CD4-positive, alpha-beta T cell treated with Interleukin-6 for 4 hours (primary cell): ENCODE measurements around the gene PNPO.
"Not testable (repeated sequence)": the region's sequence is repeated elsewhere in the genome, so short reads cannot be mapped to it uniquely, and the experiment has no call there.

Experiments used
- DNase-seq: peaks from one replicate; pipeline ENCODE4 v3.0.0-alpha.2; 2020; ENCODE audit warnings: mixed read lengths

Gene PNPO

DNA sequence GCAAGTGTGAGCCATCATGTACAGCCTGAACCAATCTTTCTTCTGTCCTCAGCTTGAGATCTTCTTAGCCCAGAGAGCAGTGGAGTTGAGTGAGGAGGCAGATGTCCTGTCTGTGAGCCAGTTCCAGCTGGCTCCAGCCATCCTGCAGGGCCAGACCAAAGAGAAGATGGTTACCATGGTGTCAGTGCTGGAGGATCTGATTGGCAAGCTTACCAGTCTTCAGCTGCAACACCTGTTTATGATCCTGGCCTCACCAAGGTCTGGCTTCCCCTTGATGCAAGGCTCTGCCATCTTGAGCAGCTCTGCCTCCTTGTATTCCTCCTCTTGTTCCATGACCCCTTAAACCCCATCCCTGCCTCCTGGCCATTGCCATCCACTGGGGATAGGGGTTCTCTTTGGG lies 39.2 kb downstream of the PNPO start:
- DNase-seq = no peak

DNA sequence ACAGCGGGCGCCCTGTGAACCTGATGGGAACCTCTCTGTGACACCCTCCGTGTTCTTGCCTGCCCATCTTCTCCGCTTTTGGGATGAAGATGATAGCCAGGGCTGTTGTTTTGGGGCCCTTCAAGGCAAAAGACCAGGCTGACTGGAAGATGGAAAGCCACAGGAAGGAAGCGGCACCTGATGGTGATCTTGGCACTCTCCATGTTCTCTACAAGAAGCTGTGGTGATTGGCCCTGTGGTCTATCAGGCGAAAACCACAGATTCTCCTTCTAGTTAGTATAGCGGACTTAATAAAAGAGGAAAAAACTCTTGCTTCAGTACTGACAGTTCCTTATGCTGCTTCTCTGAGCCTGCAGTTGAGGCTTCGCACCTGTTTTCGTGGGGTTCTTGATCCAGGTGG lies 40.1 kb downstream of the PNPO start:
- no peak for DNase-seq

GRCh38 chr17:47982091-47982617 lies 40.8 kb downstream of the PNPO start:
- no peak for DNase-seq

DNA sequence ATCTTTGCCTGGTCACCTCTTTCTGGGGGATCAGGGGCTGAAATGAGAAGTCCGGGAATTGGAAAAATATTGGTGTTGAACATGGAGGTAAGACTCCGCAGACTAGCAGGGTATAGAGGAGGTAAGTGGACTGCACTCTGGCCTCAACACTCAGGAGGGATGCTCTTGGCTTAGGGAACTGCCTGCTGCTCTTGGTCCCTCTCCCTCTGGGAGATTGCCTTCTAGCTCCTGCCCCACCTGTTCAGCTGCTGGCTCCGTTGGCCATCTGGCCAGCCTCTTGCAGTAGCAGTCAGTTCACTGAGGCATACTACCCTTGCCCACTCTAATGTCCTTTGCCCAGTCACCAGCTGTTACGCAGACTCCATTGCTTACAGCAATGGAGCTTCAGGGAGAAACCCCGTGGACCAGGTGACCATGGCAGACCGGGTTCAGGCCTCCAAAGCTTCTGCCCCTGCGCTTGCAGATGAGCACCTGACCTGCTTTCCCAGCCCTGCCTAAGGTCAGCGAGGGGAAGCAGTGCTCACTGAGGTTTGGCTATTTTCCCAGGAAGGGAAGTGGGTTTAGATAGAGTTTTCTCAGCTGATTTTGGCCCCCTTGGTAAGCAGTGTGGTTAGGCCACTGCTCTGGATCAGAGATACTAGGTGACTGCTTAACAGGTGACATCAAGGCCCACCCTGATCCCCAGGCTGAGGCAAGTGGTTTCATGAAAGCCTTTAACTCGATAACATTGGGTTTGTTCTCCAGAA lies 41.4 kb downstream of the PNPO start:
- no peak for DNase-seq

DNA sequence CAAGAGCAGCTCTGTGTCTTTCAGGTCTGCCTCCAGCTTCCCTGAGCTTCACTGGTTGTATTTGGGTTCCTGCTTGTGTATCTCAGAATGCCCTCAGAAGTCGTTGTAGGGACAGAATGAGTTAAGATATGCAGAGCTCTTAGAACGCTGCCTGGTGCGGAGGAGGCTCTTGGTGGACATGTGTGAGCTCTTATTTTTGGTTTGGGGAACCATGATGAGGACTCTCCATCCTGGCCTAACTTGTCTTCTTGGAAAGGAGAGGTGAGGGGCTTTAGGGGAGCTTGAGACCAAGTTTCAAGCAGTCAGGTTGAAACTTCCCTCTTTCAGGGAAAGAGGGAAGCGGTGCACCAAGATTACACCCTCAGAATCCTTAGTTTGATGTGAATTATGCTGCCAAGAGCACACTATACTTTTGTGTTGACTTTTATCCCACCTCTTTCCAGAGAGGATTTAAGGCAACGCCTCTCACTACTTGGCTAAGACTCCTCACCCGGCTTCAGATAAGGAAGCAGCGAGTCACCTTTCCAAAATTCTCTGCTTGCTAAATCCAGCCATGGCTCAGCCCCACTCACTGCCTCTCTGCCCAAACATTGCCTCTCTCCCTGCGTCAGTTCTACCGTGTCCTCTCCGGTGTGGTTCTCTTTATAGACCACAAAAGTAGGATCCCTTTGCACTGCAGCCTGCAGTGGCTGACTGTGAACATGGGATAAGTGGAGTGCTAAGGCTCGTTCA lies 42.3 kb downstream of the PNPO start:
- no peak for DNase-seq

DNA sequence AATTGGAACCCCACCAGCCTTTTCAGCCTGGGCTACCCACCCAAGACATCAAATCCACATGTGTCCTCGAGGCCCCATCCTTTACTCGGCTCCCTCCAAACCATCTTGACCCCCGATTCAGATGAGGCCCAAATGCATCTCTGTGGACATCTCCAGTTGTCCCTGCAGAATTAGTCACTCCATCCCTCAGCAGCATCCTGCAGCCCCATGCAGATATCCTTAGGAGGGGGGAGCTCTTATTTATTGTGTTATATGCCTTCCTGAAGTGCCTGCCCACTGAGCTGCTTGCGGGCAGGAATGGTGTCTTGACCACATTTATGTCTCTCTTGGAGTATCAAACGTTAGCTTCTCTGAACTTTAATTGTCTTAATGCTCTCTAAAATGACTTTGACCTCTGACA lies 45.1 kb downstream of the PNPO start:
- DNase-seq = no peak

GRCh38 chr17:47987240-47987835 lies 46.0 kb downstream of the PNPO start:
- DNase-seq = no peak

GRCh38 chr17:47988445-47988844 lies 47.1 kb downstream of the PNPO start:
- not testable (repeated sequence) for DNase-seq

DNA sequence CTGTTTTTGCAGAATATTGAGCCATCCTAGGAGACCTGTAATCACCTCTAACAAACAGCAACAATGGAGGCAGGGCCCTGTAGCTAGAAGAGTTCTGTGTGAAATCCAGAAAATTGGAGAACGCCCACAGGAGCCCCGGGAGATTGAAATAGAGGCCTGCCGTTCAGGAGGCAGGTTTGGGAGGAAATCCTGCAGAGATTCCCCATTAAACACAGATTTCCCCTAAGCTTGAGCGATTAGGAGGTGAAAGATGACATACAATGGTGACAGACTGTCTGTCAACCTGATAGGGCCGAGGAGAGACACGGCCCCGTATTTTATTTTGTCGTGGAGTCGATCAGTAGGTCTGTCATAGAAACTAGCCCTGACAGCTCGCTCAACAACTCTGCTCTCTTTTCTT lies 47.8 kb downstream of the PNPO start:
- no peak for DNase-seq

DNA sequence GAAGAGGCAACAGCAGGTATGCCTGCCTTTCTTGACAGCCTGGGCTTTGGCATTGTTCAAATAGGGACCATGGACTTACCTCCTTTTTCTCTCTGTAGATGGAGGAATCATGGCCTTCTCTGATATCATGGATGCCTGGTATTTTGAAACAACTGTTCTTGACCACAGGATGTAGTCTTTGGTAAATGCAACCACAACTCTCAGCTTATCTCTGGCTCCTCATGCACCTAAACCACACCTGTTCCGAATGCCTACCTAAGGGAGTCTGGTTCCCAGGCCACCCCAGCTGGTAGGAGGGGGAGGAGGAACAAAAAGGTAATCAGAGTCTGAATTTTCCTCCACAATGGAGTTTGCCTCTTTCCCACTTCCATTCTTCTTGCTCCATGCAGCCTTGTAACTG lies 48.3 kb downstream of the PNPO start:
- DNase-seq = no peak

- DNase-seq = no peak
These were observed 49.8 kb downstream of the PNPO start for GRCh38 chr17:47990962-47991731.

DNA sequence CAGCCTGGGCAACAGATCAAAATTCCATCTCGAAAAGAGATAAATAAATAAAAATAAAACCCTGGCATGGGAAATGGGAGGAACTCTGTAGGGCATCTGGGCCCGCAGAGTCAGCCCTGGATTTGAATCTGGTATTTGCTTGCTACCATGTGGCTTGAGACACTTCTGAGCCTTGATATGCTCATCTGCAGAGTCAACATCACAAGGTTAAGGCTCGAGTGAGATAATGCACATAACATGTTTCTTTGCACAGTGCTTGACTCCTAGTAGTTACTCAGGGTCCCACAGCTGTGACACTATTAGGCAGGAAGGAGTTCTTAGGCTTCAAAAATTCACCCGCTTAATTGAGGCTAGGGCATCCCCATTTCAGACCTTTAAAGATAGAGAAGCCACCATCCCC lies 50.8 kb downstream of the PNPO start:
- no peak for DNase-seq

DNA sequence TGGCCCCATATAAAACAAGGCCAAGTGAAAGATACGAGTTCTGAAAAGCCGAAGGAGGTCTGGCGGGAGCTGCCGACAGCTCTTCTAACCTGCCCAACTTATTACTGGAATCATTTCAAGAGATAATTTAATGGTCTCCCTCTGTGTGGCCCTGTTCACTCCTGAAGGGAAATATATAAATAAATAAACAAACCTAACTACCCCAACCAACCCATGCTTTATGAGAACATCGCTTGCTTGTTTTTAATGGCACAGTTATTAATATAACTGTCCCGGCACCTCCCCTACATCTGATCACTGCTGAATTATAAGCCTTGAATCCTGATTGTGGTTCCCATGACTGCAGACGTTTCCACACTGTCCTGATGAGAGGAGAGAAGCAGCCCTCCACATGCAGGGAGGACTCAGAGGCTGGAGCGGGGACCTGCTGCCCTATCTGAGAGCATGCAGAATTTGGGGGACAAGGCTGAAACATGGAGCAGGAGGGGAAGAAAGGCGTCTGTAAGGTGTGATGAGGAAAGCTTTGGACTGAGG lies 51.7 kb downstream of the PNPO start:
- DNase-seq = no peak

DNA sequence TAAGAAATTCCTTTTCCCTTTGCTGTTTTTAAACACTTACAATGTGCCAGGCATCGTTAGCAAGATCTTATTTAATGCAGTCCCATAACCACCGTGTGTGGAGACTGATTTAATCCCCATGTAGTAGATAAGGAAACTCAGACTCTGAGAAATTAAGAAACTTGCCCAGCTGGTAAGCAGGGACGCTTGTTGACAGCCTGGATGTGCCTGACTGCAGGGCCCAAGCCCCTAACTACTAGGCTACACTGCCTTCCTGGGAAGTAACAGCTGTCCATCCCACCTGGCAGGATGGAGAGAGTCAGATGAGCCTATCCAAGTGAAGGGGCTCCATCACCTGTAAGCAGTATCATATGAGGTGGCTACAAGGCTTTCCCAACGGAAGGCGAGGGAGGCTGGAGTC lies 52.6 kb downstream of the PNPO start:
- DNase-seq = no peak

- no peak for DNase-seq
These were observed 53.4 kb downstream of the PNPO start for GRCh38 chr17:47994724-47995123.

GRCh38 chr17:47995241-47995935 lies 54.0 kb downstream of the PNPO start:
- no peak for DNase-seq

- no peak for DNase-seq
These were observed 54.8 kb downstream of the PNPO start for GRCh38 chr17:47996201-47996600.

GRCh38 chr17:47997586-47997985 lies 56.2 kb downstream of the PNPO start:
- DNase-seq = no peak

GRCh38 chr17:47998044-47998443 lies 56.7 kb downstream of the PNPO start:
- DNase-seq = no peak
